KOPT-K1 (cell line): Measurements from ENCODE around the gene DDX41.
A peak's percentile ranks its signal among the peaks of the same experiment; 100 is the strongest.

Source experiments
- H3K27ac ChIP-seq: fragments of 200-600 bp; sonication (generic); 2 replicates; pipeline ENCODE4 v1.5.1; 2016; ENCODE audit warnings: antibody characterized with exemption, mild to moderate bottlenecking, low read depth, low read length; ENCODE audit not compliant: poor library complexity, severe bottlenecking
- H3K36me3 ChIP-seq: fragments of 200-600 bp; sonication (generic); 2 replicates; pipeline ENCODE4 v1.5.1; 2017; ENCODE audit warnings: antibody characterized with exemption, mild to moderate bottlenecking, low read length, moderate library complexity; ENCODE audit not compliant: insufficient read depth
- H3K9me3 ChIP-seq: fragments of 200-600 bp; sonication (generic); 2 replicates; pipeline ENCODE4 v1.5.1; 2017; ENCODE audit warnings: antibody characterized with exemption, low read length, mild to moderate bottlenecking; ENCODE audit not compliant: insufficient read depth, poor library complexity, severe bottlenecking

The DDX41 gene

DNA sequence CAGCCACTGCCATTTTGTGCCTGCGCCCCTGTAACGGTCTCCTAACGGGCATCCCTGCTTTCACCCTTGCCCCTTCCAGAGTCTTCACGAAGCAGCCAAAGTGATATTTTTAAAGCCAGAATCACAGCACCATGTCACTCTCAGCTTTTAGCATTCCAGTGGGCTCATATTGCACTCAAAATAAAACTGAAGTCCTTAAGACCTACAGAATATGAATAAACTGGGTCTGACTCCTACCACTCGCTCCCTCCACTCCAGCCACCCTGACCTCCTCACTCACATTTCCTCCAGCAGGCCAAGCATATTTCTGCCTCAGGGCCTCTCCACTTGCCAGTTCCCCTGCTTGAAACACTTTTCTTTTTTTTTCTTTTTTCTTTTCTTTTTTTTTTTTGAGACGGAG is 16.9 kb downstream of the DDX41 start:
- Histone ChIP-seq H3K36me3 (no peaks in the 10 kb centered on the region; the same call in 1 of the 2 replicates), H3K27ac (no peak overlapping the region), H3K9me3 (no peaks in the 10 kb centered on the region)

DNA sequence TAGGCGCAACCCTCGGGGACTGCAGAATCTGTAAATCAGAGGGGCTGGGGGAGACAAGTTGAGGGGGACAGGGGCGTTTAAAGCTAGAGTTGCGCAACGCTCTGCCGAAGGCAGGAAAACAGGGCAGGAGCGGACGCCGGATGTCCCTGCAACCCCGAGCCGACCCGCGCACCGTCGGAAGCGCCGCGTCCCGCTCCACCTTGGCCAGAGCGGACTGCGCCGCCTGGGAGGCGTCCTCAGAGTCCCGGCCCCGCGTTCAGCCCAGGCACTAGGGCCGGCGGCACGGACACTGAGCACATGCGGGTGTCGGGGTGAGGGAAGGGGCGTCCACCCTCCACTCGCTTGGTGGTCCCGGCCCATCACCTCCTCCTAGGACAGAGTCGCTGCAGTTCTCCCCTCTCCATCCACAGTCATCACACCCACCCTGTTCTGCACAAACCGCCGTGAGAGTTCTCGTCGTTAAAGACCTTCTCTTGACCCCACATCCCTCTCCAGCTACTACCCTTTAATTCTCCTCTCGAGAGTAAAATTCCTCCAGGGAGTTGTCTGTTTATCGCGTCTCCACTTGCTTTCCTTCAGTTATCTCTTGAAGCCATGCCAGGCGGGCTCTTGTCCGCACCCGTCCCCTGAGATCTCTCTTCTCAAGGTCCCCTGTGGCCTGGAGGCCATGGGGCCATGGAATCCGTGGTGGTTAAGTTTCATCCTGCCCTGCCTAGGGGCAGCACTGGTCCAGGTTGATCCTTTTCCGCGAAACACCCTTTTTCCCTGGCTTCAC is 18.6 kb downstream of the DDX41 start:
- Histone ChIP-seq H3K9me3 (no peaks in the 10 kb centered on the region), H3K36me3 (no peaks in the 10 kb centered on the region), H3K27ac (no peak overlapping the region)

DNA sequence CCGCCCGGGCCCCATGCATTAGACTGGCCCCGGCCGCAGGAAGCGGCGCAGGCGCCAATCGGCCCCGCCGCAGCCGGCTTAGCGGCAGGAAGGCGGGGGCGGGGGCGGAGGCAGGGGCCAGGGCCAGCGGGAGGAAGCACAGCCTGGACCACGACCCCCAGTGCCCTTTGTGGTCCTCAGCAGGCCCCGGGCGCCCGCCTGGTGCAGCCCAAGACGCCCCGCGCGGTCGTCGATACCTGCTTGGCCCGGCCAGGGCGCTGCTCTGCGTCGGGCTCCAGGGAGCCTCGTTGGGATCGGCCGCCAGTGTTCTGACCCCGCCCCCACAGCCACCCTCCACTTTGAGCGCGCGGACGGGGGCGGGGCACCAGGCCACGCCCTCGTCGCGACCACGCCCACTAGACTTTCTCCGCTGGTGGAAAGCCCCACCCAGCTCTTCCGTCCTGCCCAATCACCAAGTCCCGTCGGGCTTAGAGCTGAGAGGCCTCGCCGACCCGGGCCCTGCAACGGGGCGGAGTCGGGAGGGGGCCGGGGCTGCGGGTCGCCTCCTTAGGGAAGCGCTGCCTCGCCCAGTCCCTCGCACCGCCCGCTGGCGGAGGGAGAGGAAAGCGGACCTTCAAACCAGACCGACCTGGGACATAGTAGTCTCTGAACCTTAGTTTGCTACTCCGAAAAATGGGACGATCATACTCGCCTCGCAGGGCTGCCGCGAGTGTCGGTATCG is 19.3 kb downstream of the DDX41 start, which contains the start of gene PDLIM7:
TSS of gene PDLIM7 (minus strand) at position 313 of the 721 bp plus-strand sequence. CDS start 1,092 bp downstream, outside the sequence.
- Histone ChIP-seq H3K27ac (peak within 1 kb of the TSS; percentile 53), H3K9me3 (no peaks in the 10 kb centered on the region), H3K36me3 (no peaks in the 10 kb centered on the region)

DNA sequence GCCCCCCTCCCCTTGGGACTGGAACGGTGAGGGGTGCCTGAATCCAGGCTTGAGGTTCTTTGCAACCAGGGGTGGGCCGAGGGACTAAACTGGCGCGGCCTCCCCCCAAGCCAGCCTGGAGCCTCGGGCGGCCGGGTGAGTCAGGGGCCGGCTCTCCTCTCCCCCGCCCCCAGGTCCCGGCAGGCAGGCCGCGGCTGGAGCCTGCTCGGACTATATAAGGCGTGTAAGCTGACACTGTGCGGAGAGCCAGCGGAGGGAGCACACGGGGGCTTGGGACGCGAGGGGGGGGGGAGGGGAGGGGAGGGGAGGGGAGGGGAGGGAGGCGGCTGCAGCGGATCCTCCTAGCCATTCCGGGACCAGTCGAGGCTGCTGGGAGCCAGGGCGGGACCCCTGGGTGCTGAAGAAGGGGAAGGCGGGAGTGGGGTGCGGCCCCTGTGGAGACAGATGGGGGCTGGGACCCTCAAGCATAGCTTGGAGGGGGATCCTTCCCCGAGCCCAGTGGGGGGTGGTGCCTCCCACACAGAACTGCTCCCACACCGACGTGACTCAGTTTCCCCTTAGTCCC is 20.0 kb downstream of the DDX41 start:
- peak overlapping the region; percentile 53 for H3K27ac ChIP-seq
- H3K9me3 ChIP-seq: no peaks in the 10 kb centered on the region

DNA sequence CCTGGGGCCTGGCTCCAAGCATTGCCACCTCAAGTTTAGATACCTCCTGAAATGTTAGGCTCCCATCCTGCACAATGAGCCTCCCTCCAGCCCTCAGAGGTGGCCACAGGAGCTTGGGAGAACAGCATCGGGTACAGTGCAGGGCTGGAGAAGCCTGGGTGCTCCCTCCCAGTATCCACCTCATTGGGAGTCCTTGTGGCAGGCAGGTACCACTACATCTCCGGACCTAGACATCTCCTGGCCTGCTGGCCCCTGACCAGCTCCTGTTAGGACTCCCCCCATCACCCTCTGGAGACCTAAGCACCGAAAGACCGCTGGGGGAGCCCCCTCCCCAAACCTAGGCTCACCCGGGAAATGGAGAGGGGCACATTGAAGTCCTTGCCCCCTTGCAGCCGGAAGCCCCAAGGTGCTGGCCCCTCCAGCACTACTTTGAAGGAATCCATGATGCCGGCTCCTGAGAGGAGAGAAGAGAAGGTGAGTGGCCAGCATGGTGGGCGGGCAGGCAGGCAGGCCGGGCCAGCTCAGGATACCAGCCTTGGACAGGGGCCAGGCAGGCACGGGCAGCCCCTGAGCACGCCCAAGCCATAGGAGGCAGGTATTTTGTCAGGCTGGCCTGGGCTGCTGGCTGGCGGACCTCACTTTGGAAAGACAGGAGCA is 20.6 kb downstream of the DDX41 start:
- H3K9me3 ChIP-seq: no peaks in the 10 kb centered on the region
- H3K36me3 ChIP-seq: no peaks in the 10 kb centered on the region

More for the DNA sequence above, 20.0 kb downstream of the DDX41 start:
- no peaks in the 10 kb centered on the region for H3K36me3 ChIP-seq

DNA sequence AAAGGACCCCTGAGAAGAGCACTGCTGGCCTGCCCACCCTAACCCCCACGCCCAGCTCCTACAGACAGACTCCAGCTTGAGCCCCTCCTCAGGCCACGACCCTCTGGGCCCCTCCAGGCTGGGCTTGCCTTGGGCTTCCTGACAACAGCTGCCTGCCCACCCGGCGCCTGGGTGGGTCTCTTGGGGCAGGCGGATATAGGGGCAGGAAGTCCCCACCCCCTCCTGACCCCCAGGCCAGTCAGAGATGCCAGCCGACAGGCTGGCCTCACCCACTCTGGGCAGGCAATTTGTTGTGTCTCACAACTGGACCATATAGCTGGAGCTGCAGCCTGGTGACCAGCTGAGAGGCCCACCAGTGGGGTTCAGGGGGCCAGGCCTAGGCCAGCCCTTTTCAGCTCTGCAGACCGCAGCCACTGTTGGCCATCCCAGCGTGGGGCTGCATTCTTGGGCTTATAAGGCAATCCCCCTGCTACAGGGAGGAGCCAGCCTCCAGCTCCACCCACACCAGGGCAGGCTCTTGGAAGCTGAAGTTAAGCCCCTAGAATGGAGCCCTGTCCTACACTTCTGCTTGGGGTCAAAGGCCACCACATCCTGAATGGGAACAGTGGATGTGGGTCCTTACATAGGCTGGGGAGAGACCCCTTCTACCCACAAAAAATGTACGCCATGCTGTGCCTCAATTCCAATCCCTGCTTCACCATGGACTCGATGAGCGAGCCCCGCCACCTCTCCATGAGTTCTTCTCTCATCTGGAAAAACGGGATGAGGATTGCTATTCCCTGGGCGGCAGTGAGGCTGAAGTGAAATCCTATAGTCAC is 21.3 kb downstream of the DDX41 start:
- H3K36me3 ChIP-seq: no peaks in the 10 kb centered on the region
- H3K27ac ChIP-seq: no peak overlapping the region
- no peaks in the 10 kb centered on the region for H3K9me3 ChIP-seq

More for the DNA sequence above, 20.6 kb downstream of the DDX41 start:
- no peak overlapping the region for H3K27ac ChIP-seq

DNA sequence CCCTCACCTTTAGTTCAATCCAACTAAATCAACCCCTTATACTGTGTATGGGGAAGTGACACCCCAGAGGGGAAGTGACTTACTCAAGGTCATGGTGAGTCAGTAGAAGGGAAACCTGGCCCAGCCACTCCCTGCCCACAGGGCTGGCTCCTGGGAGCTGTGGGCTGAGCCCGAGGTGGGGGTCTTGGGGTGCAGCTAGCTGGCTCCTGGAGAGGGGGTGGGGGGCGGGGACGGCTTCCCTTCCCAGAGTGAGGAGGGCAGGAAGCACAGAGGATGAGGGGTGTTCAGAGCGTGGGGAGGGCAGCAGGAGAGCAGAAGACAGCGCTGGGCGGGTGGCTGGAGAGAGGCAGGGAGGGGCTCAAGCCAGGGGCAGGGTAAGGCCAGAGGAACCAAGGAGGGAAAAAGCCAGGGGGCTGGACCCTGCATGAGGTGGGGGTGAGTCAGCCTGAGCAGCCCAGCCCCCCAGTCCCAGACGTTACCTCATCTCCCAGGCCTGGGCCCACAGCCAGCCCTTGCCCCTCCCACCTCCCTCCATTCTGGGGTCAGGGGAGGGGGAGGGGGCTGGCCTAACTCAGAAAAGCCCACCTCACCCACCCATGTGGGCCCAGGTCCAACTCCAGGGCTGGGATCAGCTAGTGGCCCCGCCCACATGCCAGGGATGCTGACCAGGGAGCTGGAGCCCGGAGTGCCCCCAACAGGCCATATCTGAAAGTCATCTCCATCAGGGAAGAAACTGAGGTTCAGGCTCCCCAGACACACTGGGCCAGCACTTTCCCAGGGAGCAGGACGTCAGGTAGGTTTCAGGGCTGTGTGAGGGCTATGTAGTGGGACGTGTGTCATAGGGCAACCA is 22.2 kb downstream of the DDX41 start:
- H3K36me3 ChIP-seq: no peaks in the 10 kb centered on the region
- H3K27ac ChIP-seq: no peak overlapping the region
- H3K9me3 ChIP-seq: no peaks in the 10 kb centered on the region

DNA sequence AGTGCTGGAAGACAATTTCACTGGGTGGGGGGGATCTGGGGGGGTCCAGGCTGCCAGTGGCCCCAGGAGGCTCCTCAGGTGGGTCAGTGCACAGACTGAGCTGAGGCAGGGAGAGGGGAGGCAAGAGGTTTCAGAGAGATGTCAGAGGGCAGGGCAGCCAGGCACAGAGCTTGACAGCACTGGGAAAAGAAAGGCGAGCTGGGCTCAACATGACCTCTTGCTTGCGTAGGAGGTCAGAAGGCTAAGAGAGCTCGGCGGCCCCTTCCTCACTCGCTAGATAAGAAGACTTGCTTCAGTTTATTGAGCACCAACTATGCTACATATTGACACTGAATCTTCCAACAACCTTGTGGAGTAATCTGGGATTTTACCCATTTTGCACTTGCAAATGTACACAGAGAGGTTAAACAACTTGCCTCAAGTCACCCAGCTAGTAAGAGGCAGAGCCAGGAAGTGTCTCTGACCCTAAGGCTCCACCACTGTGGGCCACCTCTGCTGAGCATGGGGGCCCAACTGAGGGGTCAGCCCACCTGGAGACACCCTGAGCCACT is 22.9 kb downstream of the DDX41 start:
- no peaks in the 10 kb centered on the region for H3K9me3 ChIP-seq
- no peaks in the 10 kb centered on the region for H3K36me3 ChIP-seq
- H3K27ac ChIP-seq: no peak overlapping the region

DNA sequence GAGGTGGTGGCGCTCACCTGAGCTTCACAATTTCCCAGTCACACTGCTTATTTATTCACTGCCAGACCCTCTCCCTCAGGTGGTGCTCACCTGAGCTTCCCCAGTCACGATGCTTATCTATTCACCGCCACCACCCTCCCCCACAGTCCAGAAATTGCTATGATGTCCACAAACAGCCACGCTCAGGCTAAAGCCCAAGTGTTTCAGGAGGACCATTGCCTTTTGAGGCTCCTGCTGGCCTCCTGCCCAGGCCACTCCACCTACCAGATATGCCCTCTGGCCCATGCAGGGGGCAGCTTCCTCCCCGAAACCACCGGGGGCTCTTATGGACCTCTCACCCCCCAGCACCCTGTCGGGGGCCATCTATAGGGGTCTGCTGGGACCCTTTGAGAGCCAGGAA is 23.9 kb downstream of the DDX41 start:
- Histone ChIP-seq H3K36me3 (no peaks in the 10 kb centered on the region), H3K27ac (no peak overlapping the region), H3K9me3 (no peaks in the 10 kb centered on the region)

DNA sequence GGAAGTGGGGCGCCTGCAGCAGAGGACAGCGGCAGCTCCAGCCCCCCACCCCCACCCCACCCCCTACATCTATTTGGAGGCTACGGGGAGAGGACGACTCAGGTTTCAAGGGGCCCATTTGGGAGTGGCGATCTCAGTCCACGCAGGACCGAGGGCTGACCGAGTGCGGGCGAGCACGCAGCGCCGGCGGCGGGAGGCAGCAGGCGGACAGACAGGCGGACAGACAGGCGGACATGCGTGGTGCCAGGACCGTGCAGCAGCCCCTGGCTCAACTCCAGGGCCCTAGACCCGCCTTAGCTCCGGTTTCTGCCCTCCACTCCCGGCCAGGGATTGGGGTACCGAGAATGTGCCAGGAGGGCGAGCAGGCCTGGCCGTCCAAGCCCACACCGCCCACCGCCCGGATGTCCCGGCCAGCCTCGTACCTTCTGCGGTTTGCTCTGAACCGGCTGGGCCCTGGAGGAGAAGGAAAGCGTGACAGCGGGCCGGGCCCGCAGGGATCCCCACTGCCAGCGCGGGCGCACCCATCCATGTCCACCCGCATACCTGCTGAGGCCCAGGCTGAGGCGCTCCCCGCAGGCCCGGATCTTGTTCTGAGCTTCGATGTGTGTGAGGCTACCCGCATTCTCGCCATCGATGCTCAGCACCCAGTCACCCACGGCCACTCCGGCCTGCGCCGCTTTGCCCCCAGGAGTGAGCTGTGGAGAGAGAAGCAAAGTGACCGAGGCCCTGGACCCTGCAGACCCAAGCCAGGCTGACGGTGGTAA is 24.6 kb downstream of the DDX41 start:
- no peak overlapping the region for H3K27ac ChIP-seq
- H3K36me3 ChIP-seq: no peaks in the 10 kb centered on the region
- no peaks in the 10 kb centered on the region for H3K9me3 ChIP-seq

DNA sequence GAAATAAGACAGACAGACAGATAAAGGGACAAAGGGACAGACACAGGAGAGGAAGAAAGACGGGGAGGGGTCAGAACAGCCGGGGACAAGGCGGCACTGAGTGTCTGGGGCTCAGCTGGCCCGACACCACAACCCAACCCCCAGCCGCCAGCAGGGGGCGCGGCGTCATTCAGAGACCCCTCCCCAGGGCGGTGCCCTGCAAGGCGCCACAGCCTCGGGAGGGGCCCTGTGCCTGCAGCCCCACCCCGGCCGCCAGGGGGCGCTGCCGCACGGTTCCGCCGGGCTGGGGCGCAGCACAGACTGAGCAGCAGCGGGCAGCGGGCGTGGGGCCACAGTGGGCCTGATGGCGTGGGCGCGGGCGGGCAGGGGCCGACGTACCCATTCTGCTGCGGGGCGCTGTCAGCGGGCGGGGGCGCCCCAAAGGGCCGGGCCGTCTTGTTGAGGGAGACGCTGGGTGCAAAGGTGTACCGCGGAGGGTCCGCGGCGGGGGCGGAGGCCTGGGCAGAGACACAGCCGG is 25.3 kb downstream of the DDX41 start:
- Histone ChIP-seq H3K9me3 (no peaks in the 10 kb centered on the region), H3K27ac (no peak overlapping the region), H3K36me3 (no peaks in the 10 kb centered on the region)

DNA sequence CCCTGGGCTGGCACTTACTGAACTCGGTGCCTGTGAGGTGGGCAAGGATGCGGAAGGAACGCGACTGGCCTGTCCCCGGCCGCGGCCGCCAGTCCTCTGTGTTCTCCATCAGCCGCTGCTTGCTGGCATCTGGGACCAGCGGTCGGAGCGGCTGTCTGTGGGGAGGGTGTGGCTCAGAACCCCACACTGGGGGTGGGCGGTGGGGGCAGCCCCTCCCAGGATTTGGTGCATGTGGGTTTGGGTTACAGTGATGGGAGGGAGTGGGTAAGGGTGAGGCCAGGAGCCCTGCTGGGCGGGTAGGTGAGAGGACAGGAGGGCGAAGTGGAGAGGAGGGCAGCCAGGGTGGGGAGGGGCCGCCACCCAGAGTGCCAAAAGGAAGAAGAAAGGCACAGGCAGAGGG is 25.8 kb downstream of the DDX41 start:
- no peak overlapping the region for H3K27ac ChIP-seq
- no peaks in the 10 kb centered on the region for H3K36me3 ChIP-seq
- no peaks in the 10 kb centered on the region for H3K9me3 ChIP-seq
